ENCODE data around the gene MYL5. TPM values are rescaled to one million over a fixed set of nuclear protein-coding genes. Genes with fewer than 3 reads are reported as not detected.
A peak's percentile ranks its signal among the peaks of the same experiment; 100 is the strongest.

Gene MYL5
- total and polyA plus RNA-seq, 2 of the 13 experiments (the other 11 are each of a cell fraction or from before 2014, with no cell fraction given): 6.5 to 16.0 TPM

DNA sequence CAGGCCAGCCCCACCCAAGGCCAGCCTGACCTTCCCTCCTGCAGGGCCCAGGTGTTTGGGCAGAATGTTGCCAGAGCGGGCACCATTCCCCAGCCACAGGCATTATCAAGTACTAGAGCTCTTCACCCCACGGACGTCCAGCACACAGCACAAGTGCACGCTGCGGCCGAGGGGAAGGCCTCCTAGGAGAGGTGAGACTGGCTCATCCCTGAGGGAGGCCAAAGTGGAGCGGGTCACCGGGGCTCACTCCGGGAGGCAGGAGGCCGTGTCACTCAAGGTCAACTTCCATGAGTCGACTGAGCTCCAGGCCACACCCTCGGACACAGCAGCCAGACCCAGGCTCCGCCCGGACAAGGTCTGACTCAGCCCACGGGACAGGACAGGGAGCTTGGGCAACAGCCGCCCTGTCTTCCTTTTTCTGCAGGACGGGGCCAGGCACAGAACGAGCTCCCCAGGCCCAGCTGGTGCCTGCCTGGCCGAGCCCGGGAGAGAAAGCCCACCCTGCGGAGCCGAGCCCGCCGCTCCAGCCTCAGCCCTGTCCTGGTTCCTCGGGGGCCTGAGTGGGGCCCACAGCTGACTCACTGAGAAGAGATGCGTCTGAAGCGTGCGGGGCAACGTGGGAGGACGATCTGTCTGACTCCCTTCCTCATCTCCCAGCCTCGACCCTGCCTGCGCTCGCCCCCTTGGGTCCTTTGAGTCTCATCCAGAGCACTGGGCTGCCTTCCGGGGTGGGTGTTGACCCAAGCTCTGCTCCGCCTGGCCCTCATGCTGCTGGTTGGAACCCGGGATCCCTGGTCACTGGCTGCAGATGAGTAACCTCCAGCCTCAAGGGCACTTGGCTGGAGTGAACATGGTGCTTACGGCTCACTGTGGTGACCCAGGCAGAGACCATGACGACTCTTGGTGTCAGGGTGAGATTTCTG lies 13.0 kb downstream of the MYL5 start (continued):
- TF ChIP-seq CENPT (CRISPR knock-in tag; IDR thresholded peaks at IDR 0.05; ENCODE audit: low read depth) (peak; percentile 4; the same call in 1 of the 2 replicates), ZNF207 (IDR thresholded peaks at IDR 0.05; ENCODE audit: borderline replicate concordance) (no peak), ZBTB20 (CRISPR knock-in tag; IDR thresholded peaks at IDR 0.05; ENCODE audit: borderline replicate concordance, low read depth) (0 out of 2 replicates have a peak, but pooled peaks have one; percentile 33), SIX1 (CRISPR knock-in tag; IDR thresholded peaks at IDR 0.05; ENCODE audit: borderline replicate concordance) (no peak), TBX2 (CRISPR knock-in tag; IDR thresholded peaks at IDR 0.05; ENCODE audit: borderline replicate concordance) (no peak; the same call in 1 of the 2 replicates), KDM3A (CRISPR knock-in tag; IDR thresholded peaks at IDR 0.05; ENCODE audit: low read depth) (peak; percentile 66; the same call in 1 of the 2 replicates), POLR2AphosphoS5 (IDR thresholded peaks at IDR 0.05; ENCODE audit: low read depth, low read length) (peak; percentile 50; the same call in 1 of the 2 replicates), ZFP41 (CRISPR knock-in tag; IDR thresholded peaks at IDR 0.05; ENCODE audit: borderline replicate concordance) (no peak), ZKSCAN5 (CRISPR knock-in tag; IDR thresholded peaks at IDR 0.05) (peak; percentile 44; the same call in 1 of the 2 replicates), ZNF44 (CRISPR knock-in tag; IDR thresholded peaks at IDR 0.05) (0 out of 2 replicates have a peak, but pooled peaks have one; percentile 25), ZFP62 (CRISPR knock-in tag; IDR thresholded peaks at IDR 0.05) (no peak), ETV5 (CRISPR knock-in tag; IDR thresholded peaks at IDR 0.05; ENCODE audit: borderline replicate concordance) (peak; percentile 7; the same call in 1 of the 2 replicates), ZNF501 (CRISPR knock-in tag; IDR thresholded peaks at IDR 0.05) (peak; percentile 80), TCF7L2 (IDR thresholded peaks at IDR 0.05; ENCODE audit: low read depth, low read length) (no peak)
- TF ChIP-seq, protein P1, sequence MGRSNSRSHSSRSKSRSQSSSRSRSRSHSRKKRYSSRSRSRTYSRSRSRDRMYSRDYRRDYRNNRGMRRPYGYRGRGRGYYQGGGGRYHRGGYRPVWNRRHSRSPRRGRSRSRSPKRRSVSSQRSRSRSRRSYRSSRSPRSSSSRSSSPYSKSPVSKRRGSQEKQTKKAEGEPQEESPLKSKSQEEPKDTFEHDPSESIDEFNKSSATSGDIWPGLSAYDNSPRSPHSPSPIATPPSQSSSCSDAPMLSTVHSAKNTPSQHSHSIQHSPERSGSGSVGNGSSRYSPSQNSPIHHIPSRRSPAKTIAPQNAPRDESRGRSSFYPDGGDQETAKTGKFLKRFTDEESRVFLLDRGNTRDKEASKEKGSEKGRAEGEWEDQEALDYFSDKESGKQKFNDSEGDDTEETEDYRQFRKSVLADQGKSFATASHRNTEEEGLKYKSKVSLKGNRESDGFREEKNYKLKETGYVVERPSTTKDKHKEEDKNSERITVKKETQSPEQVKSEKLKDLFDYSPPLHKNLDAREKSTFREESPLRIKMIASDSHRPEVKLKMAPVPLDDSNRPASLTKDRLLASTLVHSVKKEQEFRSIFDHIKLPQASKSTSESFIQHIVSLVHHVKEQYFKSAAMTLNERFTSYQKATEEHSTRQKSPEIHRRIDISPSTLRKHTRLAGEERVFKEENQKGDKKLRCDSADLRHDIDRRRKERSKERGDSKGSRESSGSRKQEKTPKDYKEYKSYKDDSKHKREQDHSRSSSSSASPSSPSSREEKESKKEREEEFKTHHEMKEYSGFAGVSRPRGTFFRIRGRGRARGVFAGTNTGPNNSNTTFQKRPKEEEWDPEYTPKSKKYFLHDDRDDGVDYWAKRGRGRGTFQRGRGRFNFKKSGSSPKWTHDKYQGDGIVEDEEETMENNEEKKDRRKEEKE (IDR thresholded peaks at IDR 0.05): no peak
- TF ChIP-seq, protein P2, sequence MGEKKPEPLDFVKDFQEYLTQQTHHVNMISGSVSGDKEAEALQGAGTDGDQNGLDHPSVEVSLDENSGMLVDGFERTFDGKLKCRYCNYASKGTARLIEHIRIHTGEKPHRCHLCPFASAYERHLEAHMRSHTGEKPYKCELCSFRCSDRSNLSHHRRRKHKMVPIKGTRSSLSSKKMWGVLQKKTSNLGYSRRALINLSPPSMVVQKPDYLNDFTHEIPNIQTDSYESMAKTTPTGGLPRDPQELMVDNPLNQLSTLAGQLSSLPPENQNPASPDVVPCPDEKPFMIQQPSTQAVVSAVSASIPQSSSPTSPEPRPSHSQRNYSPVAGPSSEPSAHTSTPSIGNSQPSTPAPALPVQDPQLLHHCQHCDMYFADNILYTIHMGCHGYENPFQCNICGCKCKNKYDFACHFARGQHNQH (CRISPR knock-in tag; IDR thresholded peaks at IDR 0.05): 0 out of 2 replicates have a peak, but pooled peaks have one; percentile 38
- TF ChIP-seq, protein P3, sequence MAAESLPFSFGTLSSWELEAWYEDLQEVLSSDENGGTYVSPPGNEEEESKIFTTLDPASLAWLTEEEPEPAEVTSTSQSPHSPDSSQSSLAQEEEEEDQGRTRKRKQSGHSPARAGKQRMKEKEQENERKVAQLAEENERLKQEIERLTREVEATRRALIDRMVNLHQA (CRISPR knock-in tag; IDR thresholded peaks at IDR 0.05): no peak
- TF ChIP-seq, protein P4, sequence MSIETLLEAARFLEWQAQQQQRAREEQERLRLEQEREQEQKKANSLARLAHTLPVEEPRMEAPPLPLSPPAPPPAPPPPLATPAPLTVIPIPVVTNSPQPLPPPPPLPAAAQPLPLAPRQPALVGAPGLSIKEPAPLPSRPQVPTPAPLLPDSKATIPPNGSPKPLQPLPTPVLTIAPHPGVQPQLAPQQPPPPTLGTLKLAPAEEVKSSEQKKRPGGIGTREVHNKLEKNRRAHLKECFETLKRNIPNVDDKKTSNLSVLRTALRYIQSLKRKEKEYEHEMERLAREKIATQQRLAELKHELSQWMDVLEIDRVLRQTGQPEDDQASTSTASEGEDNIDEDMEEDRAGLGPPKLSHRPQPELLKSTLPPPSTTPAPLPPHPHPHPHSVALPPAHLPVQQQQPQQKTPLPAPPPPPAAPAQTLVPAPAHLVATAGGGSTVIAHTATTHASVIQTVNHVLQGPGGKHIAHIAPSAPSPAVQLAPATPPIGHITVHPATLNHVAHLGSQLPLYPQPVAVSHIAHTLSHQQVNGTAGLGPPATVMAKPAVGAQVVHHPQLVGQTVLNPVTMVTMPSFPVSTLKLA (IDR thresholded peaks at IDR 0.05): no peak
- TF ChIP-seq, protein P5, sequence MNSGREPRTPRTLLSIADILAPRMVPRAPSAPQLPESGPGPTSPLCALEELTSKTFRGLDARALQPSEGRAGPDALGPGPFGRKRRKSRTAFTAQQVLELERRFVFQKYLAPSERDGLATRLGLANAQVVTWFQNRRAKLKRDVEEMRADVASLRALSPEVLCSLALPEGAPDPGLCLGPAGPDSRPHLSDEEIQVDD (CRISPR knock-in tag; IDR thresholded peaks at IDR 0.05; ENCODE audit: borderline replicate concordance): 0 out of 2 replicates have a peak, but pooled peaks have one; percentile 24
- TF ChIP-seq, protein P6, sequence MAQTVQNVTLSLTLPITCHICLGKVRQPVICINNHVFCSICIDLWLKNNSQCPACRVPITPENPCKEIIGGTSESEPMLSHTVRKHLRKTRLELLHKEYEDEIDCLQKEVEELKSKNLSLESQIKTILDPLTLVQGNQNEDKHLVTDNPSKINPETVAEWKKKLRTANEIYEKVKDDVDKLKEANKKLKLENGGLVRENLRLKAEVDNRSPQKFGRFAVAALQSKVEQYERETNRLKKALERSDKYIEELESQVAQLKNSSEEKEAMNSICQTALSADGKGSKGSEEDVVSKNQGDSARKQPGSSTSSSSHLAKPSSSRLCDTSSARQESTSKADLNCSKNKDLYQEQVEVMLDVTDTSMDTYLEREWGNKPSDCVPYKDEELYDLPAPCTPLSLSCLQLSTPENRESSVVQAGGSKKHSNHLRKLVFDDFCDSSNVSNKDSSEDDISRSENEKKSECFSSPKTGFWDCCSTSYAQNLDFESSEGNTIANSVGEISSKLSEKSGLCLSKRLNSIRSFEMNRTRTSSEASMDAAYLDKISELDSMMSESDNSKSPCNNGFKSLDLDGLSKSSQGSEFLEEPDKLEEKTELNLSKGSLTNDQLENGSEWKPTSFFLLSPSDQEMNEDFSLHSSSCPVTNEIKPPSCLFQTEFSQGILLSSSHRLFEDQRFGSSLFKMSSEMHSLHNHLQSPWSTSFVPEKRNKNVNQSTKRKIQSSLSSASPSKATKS (CRISPR knock-in tag; IDR thresholded peaks at IDR 0.05): no peak
